H7 (cell line): ENCODE results near the gene THSD4. TPM values are rescaled to one million over a fixed set of nuclear protein-coding genes. Genes with fewer than 3 reads are reported as not detected.
A peak's percentile ranks its signal among the peaks of the same experiment; 100 is the strongest.

Experiments
- DNase-seq: peaks from one replicate; pipeline ENCODE4 v3.0.0; 2012
- H3K27me3 ChIP-seq: 2 replicates; pipeline ENCODE4 v1.6.0; 2011; ENCODE audit warnings: mild to moderate bottlenecking, low read length; ENCODE audit not compliant: control insufficient read depth, insufficient read depth
- H3K36me3 ChIP-seq: replicated peaks from 2 replicates; pipeline ENCODE4 v1.5.1; 2011; ENCODE audit warnings: low read length; ENCODE audit not compliant: control insufficient read depth, insufficient read depth
- H3K4me3 ChIP-seq: 2 replicates; pipeline ENCODE4 v1.5.1; 2011; ENCODE audit warnings: low read depth, mild to moderate bottlenecking, control low read depth, low read length, moderate library complexity; ENCODE audit not compliant: insufficient read depth
- total RNA-seq: library from RNA; depleted of rRNA; stranded (reverse); fragments of >200 nt; shearing (Covaris generic); gene quantifications from 2 replicates; pipeline ENCODE4 v1.2.3, GENCODE V29; 2014

The THSD4 gene
- total RNA-seq, 1 experiment from 2014 or later: 3.9 TPM

- Histone ChIP-seq H3K27me3 (no peaks in the 10 kb centered on the region), H3K36me3 (no peaks in the 10 kb centered on the region), H3K4me3 (no peak overlapping the region)
- no peak for DNase-seq
Observed at GRCh38 chr15:71785996-71786395, 670.7 kb downstream of the THSD4 start.

GRCh38 chr15:71786673-71787072 is 671.4 kb downstream of the THSD4 start:
- DNase-seq: no peak
- no peak overlapping the region for H3K4me3 ChIP-seq
- H3K27me3 ChIP-seq: no peaks in the 10 kb centered on the region
- H3K36me3 ChIP-seq: no peaks in the 10 kb centered on the region

GRCh38 chr15:71788646-71789579 is 673.6 kb downstream of the THSD4 start:
- no peaks in the 10 kb centered on the region for H3K27me3 ChIP-seq
- no peaks in the 10 kb centered on the region for H3K36me3 ChIP-seq
- no peak overlapping the region for H3K4me3 ChIP-seq
- no peak for DNase-seq

GRCh38 chr15:71789616-71790015 is 674.3 kb downstream of the THSD4 start:
- Histone ChIP-seq H3K4me3 (no peak overlapping the region), H3K36me3 (no peaks in the 10 kb centered on the region), H3K27me3 (no peaks in the 10 kb centered on the region)
- DNase-seq: no peak

GRCh38 chr15:71790081-71790480 is 674.8 kb downstream of the THSD4 start:
- H3K36me3 ChIP-seq: no peaks in the 10 kb centered on the region
- no peak for DNase-seq
- no peaks in the 10 kb centered on the region for H3K27me3 ChIP-seq
- H3K4me3 ChIP-seq: no peak overlapping the region

GRCh38 chr15:71791975-71792374 is 676.7 kb downstream of the THSD4 start:
- DNase-seq: no peak
- no peaks in the 10 kb centered on the region for H3K36me3 ChIP-seq
- no peak overlapping the region for H3K4me3 ChIP-seq

GRCh38 chr15:71792521-71792920 is 677.2 kb downstream of the THSD4 start:
- Histone ChIP-seq H3K36me3 (no peaks in the 10 kb centered on the region), H3K4me3 (no peak overlapping the region), H3K27me3 (no peaks in the 10 kb centered on the region)
- DNase-seq: no peak

More at GRCh38 chr15:71791975-71792374, 676.7 kb downstream of the THSD4 start:
- H3K27me3 ChIP-seq: no peaks in the 10 kb centered on the region

GRCh38 chr15:71798641-71799040 is 683.4 kb downstream of the THSD4 start:
- no peaks in the 10 kb centered on the region for H3K27me3 ChIP-seq
- H3K4me3 ChIP-seq: no peak overlapping the region
- H3K36me3 ChIP-seq: no peaks in the 10 kb centered on the region
- DNase-seq: no peak

- no peak for DNase-seq
Observed at GRCh38 chr15:71800190-71800589, 684.9 kb downstream of the THSD4 start.

GRCh38 chr15:71800835-71801745 is 685.8 kb downstream of the THSD4 start:
- H3K36me3 ChIP-seq: no peaks in the 10 kb centered on the region
- H3K27me3 ChIP-seq: no peaks in the 10 kb centered on the region
- H3K4me3 ChIP-seq: no peak overlapping the region
- peak; percentile 79 for DNase-seq

More at GRCh38 chr15:71800190-71800589, 684.9 kb downstream of the THSD4 start:
- H3K4me3 ChIP-seq: no peak overlapping the region
- H3K27me3 ChIP-seq: no peaks in the 10 kb centered on the region
- H3K36me3 ChIP-seq: no peaks in the 10 kb centered on the region

GRCh38 chr15:71801935-71802655 is 686.8 kb downstream of the THSD4 start:
- H3K36me3 ChIP-seq: no peaks in the 10 kb centered on the region
- H3K27me3 ChIP-seq: no peaks in the 10 kb centered on the region
- no peak overlapping the region for H3K4me3 ChIP-seq
- no peak for DNase-seq

GRCh38 chr15:71802770-71803169 is 687.5 kb downstream of the THSD4 start:
- Histone ChIP-seq H3K27me3 (no peaks in the 10 kb centered on the region), H3K4me3 (no peak overlapping the region), H3K36me3 (no peaks in the 10 kb centered on the region)
- peak; percentile 90 for DNase-seq

- H3K36me3 ChIP-seq: no peaks in the 10 kb centered on the region
- no peaks in the 10 kb centered on the region; the same call in 1 of the 2 replicates for H3K27me3 ChIP-seq
- no peak overlapping the region for H3K4me3 ChIP-seq
- DNase-seq: no peak
Observed at GRCh38 chr15:71804226-71804625, 689.0 kb downstream of the THSD4 start.
